Glutamatergic neuron (in vitro differentiated cells): Measurements from ENCODE around the gene FCGR3A. TPM values are rescaled to one million over a fixed set of nuclear protein-coding genes. Genes with fewer than 3 reads are reported as not detected.
"Not testable (repeated sequence)": the region's sequence is repeated elsewhere in the genome, so short reads cannot be mapped to it uniquely, and the experiment has no call there.

Experiments used
- DNase-seq: peaks from one replicate; pipeline ENCODE4 v3.0.0; 2022
- H3K27ac Mint-ChIP-seq: one replicate; pipeline ENCODE4 v1.8.0; 2020; ENCODE audit warnings: mild to moderate bottlenecking, mixed read lengths, inconsistent platforms; ENCODE audit not compliant: unreplicated experiment
- H3K27me3 Mint-ChIP-seq: one replicate; pipeline ENCODE4 v1.8.0; 2020; ENCODE audit warnings: mild to moderate bottlenecking, moderate library complexity, mixed read lengths, inconsistent platforms; ENCODE audit not compliant: unreplicated experiment
- H3K36me3 Mint-ChIP-seq: one replicate; pipeline ENCODE4 v1.8.0; 2020; ENCODE audit warnings: mild to moderate bottlenecking, mixed read lengths, inconsistent platforms; ENCODE audit not compliant: unreplicated experiment
- H3K4me1 Mint-ChIP-seq: one replicate; pipeline ENCODE4 v1.8.0; 2020; ENCODE audit warnings: mild to moderate bottlenecking, low read depth, mixed read lengths, inconsistent platforms; ENCODE audit not compliant: unreplicated experiment
- H3K4me3 Mint-ChIP-seq: one replicate; pipeline ENCODE4 v1.8.0; 2020; ENCODE audit warnings: mild to moderate bottlenecking, mixed read lengths, inconsistent platforms; ENCODE audit not compliant: unreplicated experiment
- H3K9me3 Mint-ChIP-seq: one replicate; pipeline ENCODE4 v1.8.0; 2020; ENCODE audit warnings: mild to moderate bottlenecking, moderate library complexity, mixed read lengths, inconsistent platforms; ENCODE audit not compliant: unreplicated experiment
- total RNA-seq: library from RNA; stranded (reverse); fragmentation: NEBNext Ultra II Directional; extraction: Animal tissue kit (Norgen Biotek cat#: 25700); gene quantifications from one replicate; pipeline ENCODE4 v1.2.1, GENCODE V29; 2021; ENCODE audit not compliant: unreplicated experiment

The FCGR3A gene
- total RNA-seq, 1 donor from 2014 or later: not detected

DNA sequence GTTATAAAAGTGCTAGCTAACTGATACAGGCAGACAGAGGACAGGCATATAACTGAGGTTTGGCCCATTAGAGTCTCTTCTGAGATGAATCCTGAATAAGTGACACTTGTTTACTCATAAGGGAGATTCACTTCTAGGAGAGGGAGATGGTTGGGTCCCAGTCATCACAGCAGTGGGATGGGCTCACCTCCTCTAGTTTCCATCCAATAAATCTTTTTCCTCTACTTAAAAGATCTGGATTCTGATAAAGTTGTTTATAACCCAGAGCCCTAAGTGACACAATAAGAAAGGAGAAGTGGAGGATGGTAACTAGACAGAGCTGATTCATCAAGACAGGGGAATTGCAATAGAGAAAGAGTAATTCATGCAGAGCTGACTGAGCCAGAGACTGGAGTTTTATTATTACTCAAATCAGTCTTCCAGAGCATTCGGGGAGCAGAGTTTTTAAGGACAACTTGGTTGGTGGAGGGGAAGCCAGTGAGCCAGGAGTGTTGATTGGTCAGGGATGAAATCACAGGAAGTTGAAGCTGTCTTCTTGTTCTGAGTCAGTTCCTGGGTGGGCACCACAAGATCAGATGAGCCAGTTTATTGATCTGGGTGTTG, 5.3 kb upstream of the FCGR3A start:
- H3K27ac Mint-ChIP-seq, H3K4me3 Mint-ChIP-seq, H3K9me3 Mint-ChIP-seq, H3K27me3 Mint-ChIP-seq, H3K4me1 Mint-ChIP-seq, DNase-seq, H3K36me3 Mint-ChIP-seq: not testable (repeated sequence)

DNA sequence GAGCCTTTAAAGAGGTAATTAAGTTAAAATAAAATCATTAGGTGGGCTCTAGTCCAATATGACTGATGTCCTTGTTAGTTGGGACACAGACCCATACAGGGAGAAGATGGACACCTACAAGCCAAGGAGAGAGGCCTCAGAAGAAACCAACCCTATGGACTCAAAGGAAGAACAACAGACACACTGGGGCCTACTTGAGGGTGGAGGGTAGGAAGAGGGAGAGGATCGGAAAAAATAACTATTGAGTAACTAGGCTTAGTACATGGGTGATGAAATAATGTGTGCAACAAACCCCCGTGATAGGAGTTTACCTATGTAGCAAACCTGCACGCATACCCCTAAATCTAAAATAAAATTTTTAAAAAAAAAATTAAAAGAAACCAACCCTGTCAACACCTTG, 4.7 kb upstream of the FCGR3A start:
- H3K36me3 Mint-ChIP-seq, H3K27me3 Mint-ChIP-seq, DNase-seq, H3K4me3 Mint-ChIP-seq, H3K9me3 Mint-ChIP-seq, H3K4me1 Mint-ChIP-seq, H3K27ac Mint-ChIP-seq: not testable (repeated sequence)

DNA sequence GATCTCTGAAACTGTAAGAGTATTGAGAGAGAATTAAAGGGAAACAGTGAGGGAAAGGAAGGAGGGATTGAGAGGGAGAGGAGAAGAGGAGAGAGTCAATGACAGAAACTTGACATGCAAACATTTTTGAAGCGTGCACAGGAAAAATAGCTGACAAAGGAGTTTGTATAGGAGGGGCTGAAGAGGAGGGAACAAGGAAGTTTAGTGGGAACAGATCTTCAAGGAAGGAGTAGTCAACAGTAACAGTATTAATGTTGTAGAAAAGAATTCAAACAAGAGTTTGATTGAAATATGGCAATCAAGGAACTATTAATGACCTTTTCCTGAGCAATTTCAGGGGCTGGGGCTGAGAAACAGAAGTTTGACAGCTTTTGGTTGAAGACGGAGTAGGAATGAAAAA, 4.0 kb upstream of the FCGR3A start:
- not testable (repeated sequence) for H3K4me1 Mint-ChIP-seq, DNase-seq

DNA sequence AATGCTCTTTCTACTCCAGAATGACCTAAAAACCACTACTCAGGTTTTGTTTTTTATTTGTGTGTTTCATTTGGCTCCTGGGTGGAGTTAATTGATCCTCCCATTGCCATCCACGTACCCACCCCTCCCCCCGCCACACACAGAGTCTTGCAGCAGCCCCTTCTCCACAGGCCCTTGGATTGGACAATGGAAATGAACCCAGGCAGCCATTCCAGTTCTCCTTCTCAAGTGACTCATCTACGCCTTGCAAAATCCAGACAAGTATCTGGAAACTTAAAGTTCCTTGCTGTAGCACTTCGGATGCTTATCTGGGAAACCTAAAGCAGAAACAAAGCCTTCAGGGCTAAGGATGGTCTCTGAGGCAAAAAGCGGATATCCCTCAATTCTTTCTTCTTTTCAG, 1.3 kb upstream of the FCGR3A start:
- not testable (repeated sequence) for H3K9me3 Mint-ChIP-seq, H3K27me3 Mint-ChIP-seq, H3K27ac Mint-ChIP-seq, H3K4me3 Mint-ChIP-seq, DNase-seq, H3K36me3 Mint-ChIP-seq, H3K4me1 Mint-ChIP-seq

More for the DNA sequence above, 4.0 kb upstream of the FCGR3A start:
- H3K27ac Mint-ChIP-seq, H3K9me3 Mint-ChIP-seq, H3K27me3 Mint-ChIP-seq, H3K36me3 Mint-ChIP-seq, H3K4me3 Mint-ChIP-seq: not testable (repeated sequence)

DNA sequence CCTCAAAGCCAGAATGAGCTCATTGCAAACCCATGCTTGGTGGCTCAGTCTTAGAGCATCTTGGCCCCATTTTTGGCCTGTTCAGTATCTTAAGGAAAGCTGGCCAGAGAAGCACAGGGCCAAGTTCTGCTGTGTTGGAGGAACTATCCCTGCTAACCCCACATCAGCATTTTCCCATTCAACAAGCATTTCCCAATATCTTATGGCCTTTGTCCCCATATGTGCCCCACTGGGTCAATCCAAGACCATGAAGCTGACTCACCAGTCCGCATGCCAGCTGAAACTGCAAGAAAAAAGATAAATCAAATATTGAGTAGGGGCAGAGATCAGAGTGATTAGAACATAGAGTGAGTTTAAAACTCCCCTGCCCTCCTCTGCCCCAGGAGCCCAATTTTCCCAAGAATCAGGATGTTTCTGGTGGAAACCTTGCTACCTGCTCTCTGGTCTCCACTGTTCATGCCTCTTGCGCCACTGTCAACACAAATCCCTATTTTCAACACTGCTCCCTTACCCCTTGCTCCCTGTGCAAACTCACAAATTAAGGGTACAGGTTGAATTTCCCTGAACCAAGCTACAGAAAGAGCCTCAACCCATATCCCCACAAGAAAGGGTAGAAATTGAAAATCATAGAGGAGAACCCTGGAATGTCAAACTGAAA, 740 bp downstream of the FCGR3A start:
- DNase-seq, H3K27me3 Mint-ChIP-seq, H3K4me1 Mint-ChIP-seq, H3K4me3 Mint-ChIP-seq, H3K27ac Mint-ChIP-seq, H3K36me3 Mint-ChIP-seq, H3K9me3 Mint-ChIP-seq: not testable (repeated sequence)

DNA sequence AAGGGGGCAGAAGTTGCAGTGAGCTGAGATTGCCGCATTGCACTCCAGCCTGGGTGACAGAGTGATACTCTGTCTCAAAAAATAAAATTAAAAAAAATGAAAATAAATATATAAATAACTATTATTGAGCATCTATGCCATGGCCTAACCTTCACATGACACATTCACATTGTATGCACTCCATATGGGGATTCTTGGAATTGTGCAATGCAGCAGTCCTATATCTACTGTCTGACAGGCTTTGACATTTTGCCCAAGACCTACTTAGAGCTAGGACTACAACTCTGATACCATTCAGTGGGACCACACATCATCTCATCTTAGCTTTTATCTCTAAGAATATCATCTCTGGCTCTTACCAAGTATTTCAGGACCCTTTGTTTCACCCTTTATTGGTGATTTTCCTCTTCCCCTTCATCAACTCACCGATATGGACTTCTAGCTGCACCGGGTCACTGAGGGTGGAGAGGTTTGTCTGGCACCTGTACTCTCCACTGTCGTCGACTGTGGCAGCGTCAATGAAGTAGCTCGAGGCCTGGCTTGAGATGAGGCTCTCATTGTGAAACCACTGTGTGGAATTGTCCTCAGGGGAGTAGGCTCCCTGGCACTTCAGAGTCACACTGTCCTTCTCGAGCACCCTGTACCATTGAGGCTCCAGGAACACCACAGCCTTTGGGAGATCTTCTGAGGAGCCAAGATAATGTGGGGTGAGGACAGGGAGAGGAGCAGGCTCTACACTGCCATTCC, 1.4 kb downstream of the FCGR3A start:
- H3K9me3 Mint-ChIP-seq, H3K4me3 Mint-ChIP-seq, DNase-seq, H3K36me3 Mint-ChIP-seq, H3K27ac Mint-ChIP-seq, H3K4me1 Mint-ChIP-seq, H3K27me3 Mint-ChIP-seq: not testable (repeated sequence)

DNA sequence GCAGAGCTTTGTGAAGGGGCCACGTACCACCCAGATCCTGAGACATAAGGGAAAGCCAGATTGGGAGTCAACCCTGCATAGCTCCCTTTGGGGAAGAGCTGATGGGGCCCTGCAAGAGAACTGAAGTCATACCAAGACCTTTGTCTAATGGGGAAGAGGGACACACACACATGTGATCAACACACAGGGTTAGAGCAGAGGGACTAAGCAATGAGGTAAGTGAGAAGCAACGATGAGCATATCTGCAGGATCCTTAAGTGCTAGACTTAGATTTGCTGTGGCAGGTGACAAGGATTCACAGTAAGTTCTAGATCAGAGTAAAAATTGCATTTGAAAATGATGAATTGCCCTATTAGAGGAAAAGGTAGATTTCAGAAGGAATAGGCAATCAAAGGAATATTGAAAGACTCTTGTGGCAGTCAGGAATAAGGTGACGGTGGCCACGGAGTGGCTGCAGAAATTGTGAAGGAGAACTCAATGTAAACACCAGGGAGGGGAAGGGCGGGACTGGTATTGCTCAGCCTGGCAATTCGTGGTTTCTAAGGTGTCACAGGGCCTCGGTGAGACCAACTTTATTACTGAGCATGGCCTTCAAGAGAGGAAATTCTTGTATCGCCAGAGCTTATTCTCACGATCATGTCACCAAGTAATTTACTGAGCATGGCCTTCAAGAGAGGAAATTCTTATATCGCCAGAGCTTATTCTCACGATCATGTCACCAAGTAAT, 4.5 kb downstream of the FCGR3A start:
- DNase-seq, H3K27me3 Mint-ChIP-seq, H3K4me3 Mint-ChIP-seq, H3K27ac Mint-ChIP-seq, H3K36me3 Mint-ChIP-seq, H3K4me1 Mint-ChIP-seq, H3K9me3 Mint-ChIP-seq: not testable (repeated sequence)

DNA sequence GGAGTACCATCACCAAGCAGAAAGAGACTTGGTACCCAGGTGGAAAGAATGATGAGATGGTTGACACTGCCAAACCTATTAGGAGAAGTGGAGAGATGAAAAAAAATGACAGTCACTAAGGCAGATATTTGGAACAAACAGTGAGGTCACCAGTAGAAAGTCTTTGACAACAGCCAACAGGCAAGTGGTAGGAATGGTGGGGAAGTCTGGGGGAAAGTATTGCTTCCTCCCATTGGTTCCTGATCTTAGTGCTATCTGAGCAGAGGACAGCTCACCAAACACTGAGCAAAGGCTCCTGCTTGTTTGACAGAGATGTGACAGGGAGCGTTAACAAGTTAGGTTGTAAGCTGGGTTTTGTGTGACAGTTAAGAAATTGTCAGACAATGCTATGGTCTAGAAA, 6.5 kb downstream of the FCGR3A start:
- H3K36me3 Mint-ChIP-seq, H3K27ac Mint-ChIP-seq, DNase-seq, H3K4me3 Mint-ChIP-seq, H3K4me1 Mint-ChIP-seq: not testable (repeated sequence)
- H3K27me3 Mint-ChIP-seq: peaks cover 14% of the 10 kb centered on the region
- peaks cover 17% of the 10 kb centered on the region for H3K9me3 Mint-ChIP-seq

GRCh38 chr1:161542091-161542559, 7.5 kb downstream of the FCGR3A start:
- H3K4me1 Mint-ChIP-seq, H3K36me3 Mint-ChIP-seq, DNase-seq, H3K27ac Mint-ChIP-seq, H3K4me3 Mint-ChIP-seq: not testable (repeated sequence)
- peaks cover 17% of the 10 kb centered on the region for H3K9me3 Mint-ChIP-seq
- peaks cover 14% of the 10 kb centered on the region for H3K27me3 Mint-ChIP-seq

GRCh38 chr1:161540570-161540960, 9.1 kb downstream of the FCGR3A start:
- peaks cover 14% of the 10 kb centered on the region for H3K27me3 Mint-ChIP-seq
- H3K36me3 Mint-ChIP-seq, H3K4me1 Mint-ChIP-seq, H3K27ac Mint-ChIP-seq, DNase-seq: not testable (repeated sequence)
- peaks cover 17% of the 10 kb centered on the region for H3K9me3 Mint-ChIP-seq
- H3K4me3 Mint-ChIP-seq: peak overlapping the region; percentile 90

DNA sequence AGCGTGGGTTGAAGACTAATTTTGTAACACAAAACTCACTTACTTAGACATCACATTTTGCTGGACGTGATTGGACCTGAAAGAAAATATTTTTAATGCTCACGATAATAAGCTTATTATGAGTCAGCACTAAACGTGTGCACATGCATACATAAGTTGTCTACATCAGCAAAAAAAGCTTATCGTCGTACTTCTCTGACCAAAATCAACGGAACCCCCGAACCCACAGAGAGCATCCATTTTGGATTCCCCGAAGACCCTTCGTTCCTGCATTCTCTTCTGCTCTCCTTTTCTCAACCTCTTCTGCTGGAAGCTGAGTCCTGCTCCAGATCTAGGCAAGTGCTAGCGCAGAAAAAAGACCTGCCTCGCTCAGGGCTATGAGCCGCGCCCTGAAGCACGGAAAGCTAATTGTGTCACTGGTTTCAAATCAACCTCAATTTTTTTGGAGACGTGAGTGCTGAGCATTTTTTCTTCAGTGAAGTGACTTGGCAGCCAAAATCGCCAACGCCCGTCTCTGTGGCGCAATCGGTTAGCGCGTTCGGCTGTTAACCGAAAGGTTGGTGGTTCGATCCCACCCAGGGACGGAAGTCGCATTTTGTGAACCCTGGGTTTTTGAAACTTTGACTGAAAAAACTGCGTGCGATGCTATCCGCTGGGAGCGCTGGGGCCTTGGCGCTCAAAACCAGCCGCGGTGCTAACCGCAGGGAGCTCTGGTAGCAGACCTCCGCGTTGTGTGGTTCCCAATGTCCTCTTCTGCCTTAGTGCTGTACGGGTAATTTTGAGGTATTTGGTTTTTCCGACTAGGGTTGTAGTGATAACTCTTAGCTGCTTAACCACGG, 9.7 kb downstream of the FCGR3A start:
- Mint-ChIP-seq H3K27ac (peak overlapping the region; percentile 75), H3K9me3 (peaks cover 17% of the 10 kb centered on the region), H3K27me3 (peaks cover 14% of the 10 kb centered on the region), H3K4me3 (peak overlapping the region; percentile 90)
- DNase-seq: peak; percentile 71
- H3K4me1 Mint-ChIP-seq, H3K36me3 Mint-ChIP-seq: not testable (repeated sequence)
